Small intestine (tissue), 7 donors: ENCODE data around the gene S1PR2. TPM values are rescaled to one million over a fixed set of nuclear protein-coding genes. Genes with fewer than 3 reads are reported as not detected.

ENCODE experiments used
- DNase-seq, 2 donors: peaks; one replicate each; pipeline versions ENCODE4 v3.0.0 to v3.0.0-alpha.2; 2013
- FAIRE-seq: peaks from 2 replicates; lab custom pipeline; 2012; peaks lifted over from hg19 to GRCh38; lab: Jason Lieb, UNC
- H3K27ac ChIP-seq, 3 donors: one replicate each; pipeline ENCODE4 v1.5.1; 2013; ENCODE audit warnings: low read length in 2 of 3, mild to moderate bottlenecking in 2 of 3, control low read depth in 1 of 3, inconsistent platforms in 1 of 3, low read depth in 1 of 3, moderate library complexity in 1 of 3
- H3K27me3 ChIP-seq, 3 donors: one replicate each; pipeline ENCODE4 v1.6.1; 2013; ENCODE audit warnings: low read length in 3 of 3, inconsistent platforms in 1 of 3; ENCODE audit not compliant: control insufficient read depth in 3 of 3, insufficient read depth in 3 of 3
- H3K36me3 ChIP-seq, 3 donors: one replicate each; pipeline ENCODE4 v1.6.1; 2013; ENCODE audit warnings: low read length in 3 of 3, inconsistent platforms in 1 of 3, low read depth in 1 of 3, mild to moderate bottlenecking in 1 of 3, moderate library complexity in 1 of 3; ENCODE audit not compliant: control insufficient read depth in 3 of 3, insufficient read depth in 2 of 3
- H3K4me1 ChIP-seq, 3 donors: one replicate each; pipeline ENCODE4 v1.6.1; 2013; ENCODE audit warnings: low read length in 2 of 3, inconsistent platforms in 1 of 3, low read depth in 1 of 3, mild to moderate bottlenecking in 1 of 3, moderate library complexity in 1 of 3; ENCODE audit not compliant: control insufficient read depth in 3 of 3, insufficient read depth in 2 of 3
- H3K4me3 ChIP-seq, 3 donors: one replicate each; pipeline ENCODE4 v1.5.1; 2013; ENCODE audit warnings: low read length in 3 of 3, control low read depth in 1 of 3, inconsistent platforms in 1 of 3, low read depth in 1 of 3, mild to moderate bottlenecking in 1 of 3, moderate library complexity in 1 of 3
- H3K9me3 ChIP-seq, 2 donors: one replicate each; pipeline ENCODE4 v1.6.1; 2013; ENCODE audit warnings: low read depth in 1 of 2, low read length in 1 of 2; ENCODE audit not compliant: control insufficient read depth in 2 of 2, insufficient read depth in 1 of 2
- WGBS, 3 donors: extraction: QIAGEN DNeasy Blood & Tissue Kit; methylation state at CpG; one replicate each; pipeline ENCODE4 v1.1.7; 2013; 5-methylcytosine and 5-hydroxymethylcytosine counted together
- polyA plus RNA-seq, 4 donors: library from polyadenylated mRNA; stranded (reverse) in 3 of 4; unstranded in 1 of 4; fragments of 200-250 nt in 3 of 4; fragments of 120-200 nt in 1 of 4; gene quantifications; one replicate each; pipeline versions ENCODE4 v1.2.1 to v1.2.3, GENCODE V29; 2013
- donor health status: healthy with polysubstance abuse.
- donor health status: control.
- donor health status: control.
- donor health status: Bipolar disorder and iron deficiency.
- donor health status: healthy.

Gene S1PR2
- polyA plus RNA-seq, 4 donors: 0.81 to 4.3 (median 3.2) TPM; not detected in 1

DNA sequence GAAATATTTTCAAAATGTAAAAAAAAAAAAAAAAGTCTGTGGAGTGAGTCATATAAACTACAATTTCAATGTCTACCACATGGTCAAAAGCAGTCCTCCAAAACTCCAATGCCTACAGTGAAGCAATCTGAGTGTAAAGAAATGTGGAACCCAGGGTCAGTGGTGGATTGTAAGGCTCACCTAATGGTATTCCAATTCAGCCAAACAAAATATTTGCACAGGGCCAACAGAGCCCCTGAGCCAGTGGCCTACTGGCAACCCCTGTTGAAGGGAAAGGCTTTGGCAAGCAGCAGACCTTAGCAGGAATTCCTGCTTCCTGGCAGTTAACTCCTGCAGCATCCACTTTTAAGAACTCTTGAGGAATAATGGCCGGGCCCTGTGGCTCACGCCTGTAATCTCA is 39.8 kb downstream of the S1PR2 start:
- Histone ChIP-seq H3K27ac (no peak overlapping the region), H3K4me1 (peaks cover 0 to 5% (median 3%) of the 10 kb centered on the region in 3 donors), H3K4me3 (no peak overlapping the region), H3K27me3 (no peaks in the 10 kb centered on the region), H3K36me3 (peaks cover 0 to 31% (median 0%) of the 10 kb centered on the region in 3 donors), H3K9me3 (no peaks in the 10 kb centered on the region)
- FAIRE-seq: no peak
- WGBS, 3 donors: 81 to 93% (median 87%) methylated on average over 2 of the region's 2 CpGs
- DNase-seq: no peak

- Histone ChIP-seq H3K36me3 (peaks cover 0 to 41% (median 0%) of the 10 kb centered on the region in 3 donors), H3K4me3 (no peak overlapping the region), H3K4me1 (peaks cover 0 to 5% (median 3%) of the 10 kb centered on the region in 3 donors), H3K27ac (no peak overlapping the region), H3K27me3 (no peaks in the 10 kb centered on the region), H3K9me3 (no peaks in the 10 kb centered on the region)
- DNase-seq: no peak
- WGBS, 3 donors: 90 to 97% (median 97%) methylated on average over 5 of the region's 5 CpGs
- FAIRE-seq: no peak
Observed at GRCh38 chr19:10190026-10190425, 41.1 kb downstream of the S1PR2 start.

DNA sequence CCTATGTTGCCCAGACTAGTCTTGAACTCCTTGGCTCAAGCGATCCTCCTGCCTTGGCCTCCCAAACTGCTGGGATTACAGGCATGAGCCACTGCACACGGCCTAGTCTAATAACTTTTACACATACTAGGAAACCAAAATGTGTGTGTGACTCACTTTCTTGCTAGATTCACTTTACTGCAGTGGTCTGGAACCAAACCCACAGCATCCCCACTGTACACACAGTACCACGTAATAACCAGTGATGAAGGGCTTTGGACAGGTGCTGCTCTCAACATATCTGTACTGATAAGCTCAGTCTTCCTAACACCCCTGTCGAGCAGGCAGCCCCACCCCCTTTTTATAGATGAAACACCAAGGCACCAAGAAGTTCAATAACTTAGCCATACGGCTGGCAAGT is 41.5 kb downstream of the S1PR2 start:
- no peak overlapping the region for H3K27ac ChIP-seq
- no peaks in the 10 kb centered on the region for H3K27me3 ChIP-seq
- FAIRE-seq: no peak
- no peak for DNase-seq
- peaks cover 0 to 44% (median 0%) of the 10 kb centered on the region in 3 donors for H3K36me3 ChIP-seq
- 61 to 71% (median 69%) methylated on average over 5 of the region's 5 CpGs for WGBS, 3 donors
- H3K4me3 ChIP-seq: no peak overlapping the region
- no peaks in the 10 kb centered on the region for H3K9me3 ChIP-seq
- H3K4me1 ChIP-seq: peaks cover 0 to 5% (median 3%) of the 10 kb centered on the region in 3 donors

GRCh38 chr19:10187315-10187714 is 43.8 kb downstream of the S1PR2 start:
- H3K27ac ChIP-seq: no peak overlapping the region
- FAIRE-seq (no peak), DNase-seq (no peak)
- no peak overlapping the region for H3K4me3 ChIP-seq
- WGBS, 3 donors: 88 to 92% (median 91%) methylated on average over 11 of the region's 11 CpGs
- no peaks in the 10 kb centered on the region for H3K9me3 ChIP-seq
- no peaks in the 10 kb centered on the region for H3K27me3 ChIP-seq
- H3K4me1 ChIP-seq: no peaks in the 10 kb centered on the region
- H3K36me3 ChIP-seq: peaks cover 0 to 55% (median 0%) of the 10 kb centered on the region in 3 donors

- Histone ChIP-seq H3K36me3 (peaks cover 0 to 51% (median 15%) of the 10 kb centered on the region in 3 donors), H3K4me1 (no peaks in the 10 kb centered on the region), H3K4me3 (no peak overlapping the region), H3K27ac (no peak overlapping the region), H3K9me3 (no peaks in the 10 kb centered on the region), H3K27me3 (no peaks in the 10 kb centered on the region)
- no peak for DNase-seq
- 87 to 92% (median 88%) methylated on average over 5 of the region's 5 CpGs for whole genome bisulfite sequencing, 3 donors
- FAIRE-seq: no peak
Observed at GRCh38 chr19:10184636-10185035, 46.5 kb downstream of the S1PR2 start.

DNA sequence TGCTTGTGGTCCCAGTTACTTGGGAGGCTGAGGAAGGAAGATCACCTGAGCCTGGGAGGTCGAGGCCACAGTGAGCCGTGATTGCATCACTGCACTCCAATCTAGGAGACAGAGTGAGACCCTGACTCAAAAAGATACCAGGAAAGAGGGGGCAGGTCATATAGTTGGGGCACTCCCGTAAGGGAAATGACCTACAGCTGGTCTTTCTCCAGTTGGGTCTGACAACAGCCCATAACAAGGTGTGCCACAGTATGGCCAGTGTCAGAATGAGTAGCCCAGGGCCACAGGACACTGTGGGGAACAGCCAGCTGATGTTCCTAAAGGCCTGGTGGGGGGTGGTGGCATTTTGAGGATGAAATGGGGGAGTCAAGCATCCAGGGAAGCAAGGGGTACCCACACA is 47.2 kb downstream of the S1PR2 start:
- DNase-seq (no peak), FAIRE-seq (no peak)
- Histone ChIP-seq H3K27me3 (no peaks in the 10 kb centered on the region), H3K27ac (no peak overlapping the region), H3K4me1 (no peaks in the 10 kb centered on the region), H3K9me3 (no peaks in the 10 kb centered on the region), H3K36me3 (peaks cover 0 to 54% (median 15%) of the 10 kb centered on the region in 3 donors), H3K4me3 (no peak overlapping the region)
- WGBS, 3 donors: 80 to 85% (median 82%) methylated on average over 3 of the region's 3 CpGs

DNA sequence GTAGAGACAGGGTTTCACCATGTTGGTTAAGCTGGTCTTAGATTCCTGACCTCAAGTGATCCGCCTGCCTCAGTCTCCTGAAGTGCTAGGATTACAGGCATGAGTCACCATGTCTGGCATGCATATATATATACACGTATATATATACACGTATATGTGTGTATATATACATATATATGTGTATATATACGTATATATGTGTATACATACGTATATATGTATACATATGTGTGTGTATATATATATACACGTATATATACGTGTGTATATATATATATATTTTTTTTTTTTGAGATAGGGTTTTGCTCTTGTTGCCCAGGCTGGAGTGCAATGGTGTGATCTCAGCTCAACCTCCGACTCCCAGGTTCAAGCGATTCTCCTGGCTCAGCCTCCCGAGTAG is 48.3 kb downstream of the S1PR2 start:
- H3K4me3 ChIP-seq: no peak overlapping the region
- FAIRE-seq: no peak
- 89 to 94% (median 90%) methylated on average over 10 of the region's 10 CpGs for WGBS, 3 donors
- DNase-seq: no peak
- H3K4me1 ChIP-seq: no peaks in the 10 kb centered on the region
- H3K36me3 ChIP-seq: peaks cover 0 to 57% (median 15%) of the 10 kb centered on the region in 3 donors
- H3K27ac ChIP-seq: no peak overlapping the region
- H3K27me3 ChIP-seq: no peaks in the 10 kb centered on the region
- H3K9me3 ChIP-seq: no peaks in the 10 kb centered on the region

DNA sequence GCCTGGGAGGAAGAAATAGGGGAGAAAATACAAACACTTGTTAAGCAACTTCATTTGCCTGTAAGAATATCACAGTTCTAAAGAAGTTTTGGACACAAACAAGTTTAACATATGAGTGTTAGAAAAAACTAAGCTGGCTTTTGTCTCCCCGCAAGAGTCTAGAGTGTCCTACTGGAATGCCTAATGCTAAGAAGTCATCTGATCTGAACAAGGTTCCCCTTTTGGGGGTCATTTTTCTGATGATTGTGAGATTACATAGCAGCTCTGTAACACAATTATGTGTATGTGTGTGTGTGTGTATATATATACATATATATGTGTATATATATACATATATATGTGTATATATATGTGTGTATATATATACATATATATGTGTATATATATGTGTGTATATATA is 49.1 kb downstream of the S1PR2 start:
- 95 to 100% (median 96%) methylated on average over 1 of the region's 1 CpG for WGBS, 3 donors
- Histone ChIP-seq H3K4me3 (no peak overlapping the region), H3K27ac (no peak overlapping the region), H3K4me1 (no peaks in the 10 kb centered on the region), H3K27me3 (no peaks in the 10 kb centered on the region), H3K9me3 (no peaks in the 10 kb centered on the region), H3K36me3 (peaks cover 2 to 51% (median 15%) of the 10 kb centered on the region in 3 donors)
- DNase-seq: no peak
- no peak for FAIRE-seq

GRCh38 chr19:10180459-10180858 is 50.7 kb downstream of the S1PR2 start:
- H3K27ac ChIP-seq: no peak overlapping the region
- WGBS, 3 donors: 86 to 91% (median 90%) methylated on average over 7 of the region's 7 CpGs
- DNase-seq (no peak), FAIRE-seq (no peak)
- no peaks in the 10 kb centered on the region for H3K9me3 ChIP-seq
- no peaks in the 10 kb centered on the region for H3K4me1 ChIP-seq
- no peaks in the 10 kb centered on the region for H3K27me3 ChIP-seq
- peaks cover 2 to 45% (median 15%) of the 10 kb centered on the region in 3 donors for H3K36me3 ChIP-seq
- H3K4me3 ChIP-seq: no peak overlapping the region
